OCI-LY7 (cell line): ENCODE data around the gene TNS3.

Experiments used
- CTCF ChIP-seq: fragments of 200-600 bp; sonication (generic); conservative IDR thresholded peaks from 2 replicates; pipeline ENCODE4 v1.5.1; 2014; ENCODE audit warnings: mild to moderate bottlenecking, antibody characterized with exemption, low read length, moderate library complexity, mixed read lengths
- EZH2phosphoT487 ChIP-seq: fragments of 200-600 bp; sonication (generic); IDR thresholded peaks from 2 replicates; pipeline ENCODE4 v1.6.1; 2018; ENCODE audit warnings: low read depth, borderline replicate concordance, mild to moderate bottlenecking, mixed run types, antibody characterized with exemption, low read length, moderate library complexity, mixed read lengths

- TF ChIP-seq CTCF (no peak), EZH2phosphoT487 (no peak)
Measured at GRCh38 chr7:47458486-47458885, 123.4 kb downstream of the TNS3 start.
